Measurements from ENCODE around the gene NSL1. TPM values are rescaled to one million over a fixed set of nuclear protein-coding genes. Genes with fewer than 3 reads are reported as not detected.

NSL1 gene
- total and polyA plus RNA-seq, 2 donors from 2014 or later = 19.5 to 34.5 TPM

- intact Hi-C loops (cut with DNase I) = no loop called here
- FAIRE-seq (no peak), DNase-seq (no peak)
- Histone ChIP-seq H3K27me3 (ENCODE audit: control insufficient read depth, insufficient read depth, low read length) (no peaks in the 10 kb centered on the region), H3K36me3 (ENCODE audit: control insufficient read depth in 2 of 3, insufficient read depth in 3 of 3, low read length in 3 of 3) (peaks cover 0 to 6% (median 0%) of the 10 kb centered on the region in 3 donors), H3K27ac (ENCODE audit: low read depth in 2 of 2, low read length in 2 of 2) (no peak overlapping the region), H3K4me3 (ENCODE audit: low read length in 3 of 3) (no peak overlapping the region), H3K9ac (ENCODE audit: low read length in 3 of 3) (no peak overlapping the region), H3K9me3 (ENCODE audit: control insufficient read depth in 2 of 3, insufficient read depth in 1 of 3, low read length in 3 of 3) (no peaks in the 10 kb centered on the region), H3K4me1 (ENCODE audit: control insufficient read depth in 2 of 3, insufficient read depth in 2 of 3, low read depth in 1 of 3, low read length in 3 of 3) (no peaks in the 10 kb centered on the region)
- TF ChIP-seq, protein P1, sequence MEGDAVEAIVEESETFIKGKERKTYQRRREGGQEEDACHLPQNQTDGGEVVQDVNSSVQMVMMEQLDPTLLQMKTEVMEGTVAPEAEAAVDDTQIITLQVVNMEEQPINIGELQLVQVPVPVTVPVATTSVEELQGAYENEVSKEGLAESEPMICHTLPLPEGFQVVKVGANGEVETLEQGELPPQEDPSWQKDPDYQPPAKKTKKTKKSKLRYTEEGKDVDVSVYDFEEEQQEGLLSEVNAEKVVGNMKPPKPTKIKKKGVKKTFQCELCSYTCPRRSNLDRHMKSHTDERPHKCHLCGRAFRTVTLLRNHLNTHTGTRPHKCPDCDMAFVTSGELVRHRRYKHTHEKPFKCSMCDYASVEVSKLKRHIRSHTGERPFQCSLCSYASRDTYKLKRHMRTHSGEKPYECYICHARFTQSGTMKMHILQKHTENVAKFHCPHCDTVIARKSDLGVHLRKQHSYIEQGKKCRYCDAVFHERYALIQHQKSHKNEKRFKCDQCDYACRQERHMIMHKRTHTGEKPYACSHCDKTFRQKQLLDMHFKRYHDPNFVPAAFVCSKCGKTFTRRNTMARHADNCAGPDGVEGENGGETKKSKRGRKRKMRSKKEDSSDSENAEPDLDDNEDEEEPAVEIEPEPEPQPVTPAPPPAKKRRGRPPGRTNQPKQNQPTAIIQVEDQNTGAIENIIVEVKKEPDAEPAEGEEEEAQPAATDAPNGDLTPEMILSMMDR (IDR thresholded peaks at IDR 0.05; ENCODE audit: borderline replicate concordance, extremely low read depth, insufficient read depth) = no peak
Observed at GRCh38 chr1:212762234-212762633, 29.3 kb downstream of the NSL1 start.

DNA sequence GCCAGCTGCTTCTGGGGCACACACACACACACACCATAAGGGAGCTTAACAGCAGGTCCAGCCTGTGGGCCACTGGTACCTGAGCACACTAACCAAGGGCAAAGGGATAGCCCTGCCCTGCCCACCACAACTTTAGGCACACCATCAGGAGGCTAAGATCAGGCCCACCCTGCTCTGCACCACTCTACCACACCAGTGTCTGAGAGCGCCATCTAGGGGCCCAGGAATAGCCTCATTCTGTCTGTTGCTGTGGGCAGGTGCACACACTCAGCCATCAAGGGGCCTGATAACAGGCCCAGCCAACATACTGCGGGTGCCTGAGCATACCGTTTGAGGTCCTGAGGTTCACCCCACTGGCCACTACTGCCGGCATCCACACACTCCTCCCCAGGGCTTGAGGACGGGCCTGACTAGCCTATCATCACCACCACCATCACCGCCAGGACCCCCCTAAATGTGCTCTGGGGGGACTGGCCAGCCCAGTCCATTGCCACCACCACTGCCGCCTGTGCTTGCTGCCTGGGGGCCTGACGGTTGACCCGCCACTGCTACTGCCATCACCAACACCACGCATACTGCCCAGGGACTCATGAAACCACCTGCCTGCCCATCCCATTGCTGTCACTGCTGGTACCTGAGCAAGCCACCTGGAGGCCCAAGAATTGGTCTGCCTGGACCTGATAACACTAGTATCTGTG, 31.3 kb downstream of the NSL1 start:
- H3K4me3 ChIP-seq (ENCODE audit: low read length in 3 of 3) = no peak overlapping the region
- no peaks in the 10 kb centered on the region for H3K4me1 ChIP-seq (ENCODE audit: control insufficient read depth in 2 of 3, insufficient read depth in 2 of 3, low read depth in 1 of 3, low read length in 3 of 3)
- intact Hi-C loops (cut with DNase I) = no loop called here
- no peak overlapping the region for H3K27ac ChIP-seq (ENCODE audit: low read depth in 2 of 2, low read length in 2 of 2)
- TF ChIP-seq, protein P1 (IDR thresholded peaks at IDR 0.05; ENCODE audit: borderline replicate concordance, extremely low read depth, insufficient read depth) = no peak
- no peaks in the 10 kb centered on the region for H3K27me3 ChIP-seq (ENCODE audit: control insufficient read depth, insufficient read depth, low read length)
- H3K9ac ChIP-seq (ENCODE audit: low read length in 3 of 3) = no peak overlapping the region
- FAIRE-seq = no peak
- H3K36me3 ChIP-seq (ENCODE audit: control insufficient read depth in 2 of 3, insufficient read depth in 3 of 3, low read length in 3 of 3) = peaks cover 0 to 6% (median 0%) of the 10 kb centered on the region in 3 donors
- H3K9me3 ChIP-seq (ENCODE audit: control insufficient read depth in 2 of 3, insufficient read depth in 1 of 3, low read length in 3 of 3) = no peaks in the 10 kb centered on the region
- no peak for DNase-seq

- Histone ChIP-seq H3K27me3 (ENCODE audit: control insufficient read depth, insufficient read depth, low read length) (no peaks in the 10 kb centered on the region), H3K9ac (ENCODE audit: low read length in 3 of 3) (no peak overlapping the region), H3K36me3 (ENCODE audit: control insufficient read depth in 2 of 3, insufficient read depth in 3 of 3, low read length in 3 of 3) (peaks cover 0 to 6% (median 0%) of the 10 kb centered on the region in 3 donors), H3K9me3 (ENCODE audit: control insufficient read depth in 2 of 3, insufficient read depth in 1 of 3, low read length in 3 of 3) (no peaks in the 10 kb centered on the region), H3K4me1 (ENCODE audit: control insufficient read depth in 2 of 3, insufficient read depth in 2 of 3, low read depth in 1 of 3, low read length in 3 of 3) (no peaks in the 10 kb centered on the region), H3K4me3 (ENCODE audit: low read length in 3 of 3) (no peak overlapping the region), H3K27ac (ENCODE audit: low read depth in 2 of 2, low read length in 2 of 2) (no peak overlapping the region)
- DNase-seq (no peak), FAIRE-seq (no peak)
- intact Hi-C loops (cut with DNase I) = no loop called here
- TF ChIP-seq, protein P1 (IDR thresholded peaks at IDR 0.05; ENCODE audit: borderline replicate concordance, extremely low read depth, insufficient read depth) = no peak
Observed at GRCh38 chr1:212759683-212760082, 31.9 kb downstream of the NSL1 start.
